Activated CD8-positive, alpha-beta memory T cell treated with anti-CD3 and anti-CD28 coated beads for 4 hours (primary cell): ENCODE results near the gene OTOF.

Experiments
- DNase-seq, 2 donors: peaks; one replicate each; pipeline ENCODE4 v3.0.0-alpha.2; 2020; ENCODE audit warnings: low read depth in 2 of 2

Gene OTOF

DNA sequence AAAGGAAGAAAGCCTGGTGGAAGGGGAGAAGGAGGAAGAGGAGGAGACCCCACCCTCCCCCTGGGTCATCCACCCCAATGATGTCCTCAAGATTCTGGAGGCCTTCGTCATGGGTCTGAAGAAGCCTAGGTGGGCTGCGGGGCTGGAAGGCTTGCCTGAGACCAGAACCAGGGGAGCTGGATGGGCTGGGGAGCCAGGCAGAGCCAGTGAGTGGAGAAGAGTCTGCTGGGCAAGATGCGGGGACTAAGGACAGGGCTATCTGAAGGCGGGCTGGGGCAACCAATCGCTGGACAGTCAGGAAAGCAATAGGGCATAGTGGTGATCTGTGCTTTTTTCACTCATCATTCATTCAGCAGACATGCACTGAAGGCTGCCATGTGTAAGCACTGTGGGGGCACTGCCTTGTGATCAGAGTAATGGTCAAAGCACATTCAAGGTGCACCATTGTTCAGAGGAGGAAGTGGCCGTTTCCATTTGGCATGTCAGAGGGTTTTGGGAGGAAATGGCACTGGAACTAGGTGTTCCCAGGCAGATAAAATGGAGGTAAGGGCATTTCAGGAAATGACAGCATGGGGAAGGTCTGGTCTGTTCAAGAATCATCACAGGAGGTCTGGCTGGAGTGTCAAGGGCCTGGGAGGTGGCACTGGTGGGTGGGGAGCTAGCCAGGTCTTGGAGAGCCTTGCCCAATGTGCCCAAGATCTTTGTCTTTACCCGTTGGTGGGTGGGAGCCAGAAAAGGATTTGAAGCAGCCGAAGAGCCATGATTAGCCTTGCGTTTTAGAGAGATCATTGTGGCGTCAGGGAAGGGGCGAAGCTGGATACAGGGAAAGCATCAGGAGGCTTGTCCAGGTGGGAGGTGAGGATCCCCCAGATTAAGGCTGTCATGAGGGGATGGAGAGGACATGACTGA is 24.2 kb downstream of the OTOF start:
- no peak for DNase-seq

DNA sequence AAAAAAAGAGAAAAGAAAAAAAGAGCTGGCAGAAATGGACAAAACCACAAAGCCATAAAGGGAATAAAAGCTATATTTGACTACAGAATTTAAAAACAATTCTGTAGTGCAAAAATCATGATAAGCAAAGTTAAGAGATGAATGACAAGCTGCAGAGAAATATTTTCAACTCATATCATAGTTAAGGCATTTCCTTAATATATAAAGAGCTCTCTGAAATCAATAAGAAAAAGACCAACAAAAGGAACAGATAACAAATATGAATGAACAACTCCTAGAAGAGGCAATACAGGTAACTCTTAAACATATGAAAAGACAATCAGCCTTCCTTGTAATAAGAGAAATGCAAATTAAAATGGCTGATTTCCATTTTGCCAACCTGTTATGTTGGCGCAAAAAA is 26.2 kb downstream of the OTOF start:
- DNase-seq, result no peak

DNA sequence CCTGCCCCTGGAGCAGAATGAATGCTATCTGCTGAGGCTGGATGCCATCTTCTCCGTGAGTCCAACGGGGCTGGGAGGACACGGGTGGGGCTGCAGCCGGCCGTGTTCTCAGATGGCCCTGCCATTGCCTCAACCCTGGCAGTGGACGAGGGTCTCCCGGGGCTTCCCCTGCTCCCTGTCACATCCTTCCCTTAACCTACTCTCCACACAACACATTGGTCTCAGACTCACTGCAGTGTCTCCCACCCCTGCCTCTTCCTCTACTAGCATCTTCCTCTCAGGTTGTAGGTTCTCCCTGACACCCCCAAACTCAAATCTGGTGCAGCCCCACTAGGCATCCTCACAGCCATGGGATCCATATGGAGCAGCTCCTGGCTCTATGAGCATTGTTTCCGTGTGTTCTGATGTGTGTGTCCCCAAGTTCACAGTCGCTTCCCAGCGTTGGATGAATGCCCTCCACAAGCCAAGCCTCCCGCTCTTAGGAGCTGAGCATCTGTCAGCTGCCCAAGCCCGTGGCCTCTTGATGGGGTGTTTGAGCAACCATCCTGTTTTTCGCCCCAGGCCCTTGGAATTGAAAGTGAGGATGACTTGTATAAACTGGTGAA is 27.8 kb downstream of the OTOF start:
- no peak for DNase-seq

DNA sequence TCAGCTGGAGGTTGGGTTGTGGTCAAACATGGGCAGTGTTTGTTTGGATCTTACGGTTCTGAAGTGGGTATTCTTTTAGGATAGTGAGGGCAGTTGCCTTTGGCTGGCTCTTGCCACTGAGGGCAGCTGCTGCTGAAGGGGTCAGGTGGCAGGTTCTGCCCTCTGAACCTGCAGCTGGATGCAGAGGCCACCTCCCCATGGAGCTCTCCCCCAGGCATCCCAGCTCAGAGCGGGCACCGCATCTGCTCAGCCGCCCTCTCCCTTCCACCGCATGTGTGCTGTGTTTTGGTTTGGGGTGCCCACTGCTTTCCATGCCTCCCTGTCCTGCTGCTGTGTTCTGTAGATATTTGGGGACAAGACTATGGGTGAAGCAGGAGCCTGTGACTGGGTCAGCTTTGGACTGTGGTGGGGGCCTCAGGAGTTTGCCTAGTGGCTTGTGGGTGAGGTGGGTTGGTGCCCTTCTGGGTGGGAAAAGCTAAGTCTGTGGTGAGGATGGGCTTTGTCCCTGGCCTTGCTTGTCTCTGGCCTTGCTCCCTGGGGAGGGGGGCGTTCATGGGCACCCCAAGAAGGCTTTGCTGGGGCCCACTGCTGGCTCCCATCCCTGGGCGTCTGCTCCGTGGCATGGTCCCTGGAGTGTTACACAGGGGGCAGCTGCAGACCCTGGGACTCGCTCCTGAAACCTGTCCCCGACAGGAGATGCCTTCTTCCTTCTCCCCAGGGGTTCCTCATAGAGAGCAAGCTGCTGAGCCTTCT is 28.5 kb downstream of the OTOF start:
- DNase-seq, result no peak

DNA sequence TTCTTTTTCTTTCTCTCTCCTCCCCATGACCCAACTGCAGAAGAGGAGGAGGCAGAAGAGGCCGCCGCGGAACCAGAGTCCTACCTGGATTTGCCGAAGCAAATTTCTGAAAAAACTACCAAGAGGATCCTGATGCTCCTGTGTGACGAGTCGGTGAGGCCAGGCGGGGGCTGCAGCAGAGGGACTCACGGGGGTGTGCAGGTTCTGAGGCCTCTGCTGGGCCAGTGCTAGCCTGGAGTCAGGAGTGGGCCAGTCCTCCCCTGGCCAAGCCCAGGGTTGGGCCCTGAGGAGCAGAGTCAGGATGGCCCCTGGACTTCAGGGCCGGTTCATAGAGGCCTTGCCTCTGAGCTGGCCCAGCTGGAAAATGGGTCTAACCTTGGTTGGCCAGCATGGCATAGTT is 29.3 kb downstream of the OTOF start:
- DNase-seq, result no peak

DNA sequence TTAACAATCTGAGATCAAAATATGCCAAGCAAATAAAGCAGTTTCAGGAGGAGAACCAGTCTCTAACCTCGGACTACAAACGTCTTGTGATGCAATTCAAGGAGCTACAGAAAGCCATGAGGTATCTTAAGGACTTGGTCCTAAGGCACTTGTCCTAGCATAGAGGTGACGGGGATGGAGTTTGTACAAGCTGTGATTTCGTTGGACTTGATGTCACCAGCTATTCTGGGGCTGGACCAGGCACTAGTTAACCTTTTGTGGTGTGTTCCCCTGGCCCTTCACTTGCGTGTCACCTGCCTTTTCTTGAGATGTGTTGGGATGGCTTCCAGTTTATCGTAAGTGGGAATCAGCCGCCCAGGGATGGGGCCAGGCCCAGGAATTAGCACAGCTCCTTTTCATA is 33.7 kb downstream of the OTOF start:
- no peak for DNase-seq

DNA sequence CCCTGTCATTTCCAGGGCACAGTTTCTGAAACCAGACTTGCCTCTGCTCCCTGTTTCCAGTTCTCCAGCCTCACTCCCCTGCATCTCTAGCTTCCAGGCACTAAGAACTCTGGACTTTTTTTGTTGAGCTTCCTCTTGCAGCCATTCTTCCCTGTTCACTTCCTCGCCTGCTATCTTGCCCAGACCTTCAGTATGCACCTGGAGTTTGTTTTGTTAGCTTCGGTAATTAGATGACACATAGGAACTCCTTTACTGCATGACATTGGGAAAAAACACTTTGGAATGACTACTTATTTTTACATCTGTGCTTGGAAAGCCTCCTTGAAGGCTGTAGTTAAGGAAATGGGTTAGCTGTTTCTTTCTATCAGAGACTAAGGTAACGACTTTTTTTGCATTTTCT is 35.2 kb downstream of the OTOF start:
- no peak for DNase-seq

DNA sequence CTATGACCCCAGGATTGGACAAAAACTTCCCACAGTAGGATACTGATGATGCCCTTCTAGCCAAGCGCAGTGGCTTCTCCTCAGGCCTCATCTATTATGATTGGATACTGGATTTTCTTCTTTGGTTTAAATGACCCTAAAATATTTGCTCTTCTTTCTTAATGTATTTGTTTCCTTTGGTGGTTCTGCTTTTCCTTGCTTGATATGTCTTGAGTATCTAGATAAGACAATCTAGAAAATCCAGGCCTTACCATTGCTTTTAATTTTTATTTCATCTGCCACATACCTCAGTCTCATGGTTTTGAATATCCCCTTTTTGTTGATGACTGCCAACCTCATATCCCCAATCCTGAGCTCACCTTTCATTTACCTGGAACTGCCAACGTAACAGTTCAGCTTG is 35.6 kb downstream of the OTOF start:
- no peak for DNase-seq

DNA sequence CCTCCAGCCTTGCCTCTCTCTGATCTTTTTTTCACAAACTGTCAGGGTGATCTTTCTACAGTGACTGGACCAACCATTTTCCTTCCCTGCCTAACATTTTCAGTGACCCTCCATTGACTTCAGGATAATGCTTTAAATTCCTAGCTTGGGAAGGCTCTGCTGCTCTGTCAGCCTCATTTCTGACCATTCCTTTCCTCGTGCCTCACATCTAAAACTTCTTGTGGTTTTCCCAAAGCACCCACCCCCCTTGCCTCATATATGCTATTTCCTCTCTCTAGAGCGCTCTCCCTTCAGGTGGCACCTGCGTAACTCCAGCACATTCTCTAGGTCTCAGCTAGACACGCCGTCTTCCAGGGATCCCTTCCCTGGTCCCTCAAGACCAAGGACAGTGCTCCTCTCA is 39.0 kb downstream of the OTOF start:
- no peak for DNase-seq

DNA sequence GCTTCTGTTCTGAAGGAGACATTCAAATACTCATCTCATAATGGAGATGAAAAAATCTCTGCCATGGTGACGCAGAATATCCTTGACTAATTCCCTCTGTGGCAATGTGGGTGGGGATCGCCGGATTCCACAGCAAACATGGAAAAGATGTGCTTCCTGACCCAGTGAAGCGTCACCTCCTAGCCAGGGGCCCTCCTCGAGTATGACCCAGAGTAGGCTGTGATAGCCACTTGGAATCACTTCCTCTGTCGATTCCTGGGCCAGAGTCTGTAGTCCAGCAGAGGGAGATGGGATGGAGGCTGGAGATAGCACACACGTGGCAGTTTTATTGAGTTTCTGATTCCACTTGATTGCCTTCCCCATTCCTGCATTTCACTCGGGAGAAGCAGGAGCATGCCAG is 39.4 kb downstream of the OTOF start:
- no peak for DNase-seq

DNA sequence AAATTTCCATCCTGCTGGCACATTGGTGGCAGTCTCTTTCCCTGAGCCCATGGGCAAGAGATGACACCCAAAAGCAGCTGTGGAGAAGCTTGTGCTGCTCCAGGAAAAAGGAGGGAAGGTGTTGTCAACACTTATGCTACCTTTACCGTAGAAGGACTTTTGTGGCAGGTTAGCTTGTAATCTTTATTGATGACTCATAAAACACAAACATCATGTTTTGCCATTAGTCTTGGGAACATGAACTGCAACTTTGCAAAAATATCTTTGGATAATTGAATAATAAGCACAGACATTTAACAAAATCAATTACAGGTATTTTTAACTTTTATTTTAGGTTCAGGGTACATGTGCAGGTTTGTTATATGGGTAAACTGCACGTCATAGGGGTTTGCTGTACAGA is 42.8 kb downstream of the OTOF start:
- DNase-seq, result no peak

DNA sequence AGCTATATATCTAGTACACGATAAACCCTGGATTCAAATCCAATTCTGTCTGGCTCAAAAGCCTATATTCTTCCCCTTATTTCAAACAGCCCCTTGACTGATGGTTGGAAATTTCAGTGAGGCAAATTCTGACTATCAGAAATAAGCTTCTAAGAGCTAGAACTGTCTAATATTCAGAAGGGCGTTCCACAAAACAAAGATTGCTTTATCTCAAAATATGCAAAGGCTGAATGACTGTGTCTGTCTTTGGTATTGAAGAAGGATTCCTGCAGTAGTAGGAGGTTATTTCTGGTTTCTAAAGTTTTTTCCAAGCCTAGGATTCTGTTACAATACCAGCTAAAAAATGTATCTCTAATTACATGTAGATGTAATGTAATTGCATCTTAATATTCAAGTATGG is 45.1 kb downstream of the OTOF start:
- no peak for DNase-seq

DNA sequence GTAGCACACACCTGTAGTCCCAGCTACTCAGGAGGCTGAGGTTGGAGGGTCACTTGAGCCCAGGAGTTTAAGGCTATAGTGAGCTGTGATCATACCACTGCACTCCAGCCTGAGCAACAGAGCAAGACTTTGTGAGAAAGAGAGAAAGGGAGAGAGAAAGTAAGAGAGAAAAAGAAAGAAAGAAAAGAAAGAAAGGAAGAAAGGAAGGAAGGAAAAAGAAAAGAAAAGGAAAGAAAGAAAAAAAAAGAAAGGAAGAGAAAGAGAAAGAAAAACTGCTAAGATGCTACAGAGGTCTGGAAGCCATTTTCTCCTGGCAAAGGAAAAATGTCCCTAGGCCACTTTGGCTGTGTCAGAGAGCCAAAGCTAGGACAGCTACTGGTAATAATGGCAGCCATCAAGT is 45.6 kb downstream of the OTOF start:
- DNase-seq, result no peak

DNA sequence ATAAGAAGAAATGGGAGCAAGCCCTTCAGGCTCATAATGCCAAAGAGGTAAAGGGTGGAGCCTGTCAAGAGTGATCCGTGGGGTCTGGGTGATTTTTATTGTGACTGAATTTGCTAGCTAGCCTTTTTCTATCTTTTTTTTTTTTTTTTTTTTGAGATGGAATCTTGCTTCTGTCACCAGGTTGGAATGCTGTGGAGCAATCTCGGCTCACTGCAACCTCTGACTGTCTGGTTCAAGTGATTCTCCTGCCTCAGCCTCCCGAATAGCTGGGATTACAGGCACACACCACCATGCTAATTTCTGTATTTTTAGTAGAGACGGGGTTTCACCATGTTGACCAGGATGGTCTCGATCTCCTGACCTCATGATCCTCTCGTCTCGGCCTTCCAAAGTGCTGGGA is 47.1 kb downstream of the OTOF start:
- DNase-seq, result no peak

DNA sequence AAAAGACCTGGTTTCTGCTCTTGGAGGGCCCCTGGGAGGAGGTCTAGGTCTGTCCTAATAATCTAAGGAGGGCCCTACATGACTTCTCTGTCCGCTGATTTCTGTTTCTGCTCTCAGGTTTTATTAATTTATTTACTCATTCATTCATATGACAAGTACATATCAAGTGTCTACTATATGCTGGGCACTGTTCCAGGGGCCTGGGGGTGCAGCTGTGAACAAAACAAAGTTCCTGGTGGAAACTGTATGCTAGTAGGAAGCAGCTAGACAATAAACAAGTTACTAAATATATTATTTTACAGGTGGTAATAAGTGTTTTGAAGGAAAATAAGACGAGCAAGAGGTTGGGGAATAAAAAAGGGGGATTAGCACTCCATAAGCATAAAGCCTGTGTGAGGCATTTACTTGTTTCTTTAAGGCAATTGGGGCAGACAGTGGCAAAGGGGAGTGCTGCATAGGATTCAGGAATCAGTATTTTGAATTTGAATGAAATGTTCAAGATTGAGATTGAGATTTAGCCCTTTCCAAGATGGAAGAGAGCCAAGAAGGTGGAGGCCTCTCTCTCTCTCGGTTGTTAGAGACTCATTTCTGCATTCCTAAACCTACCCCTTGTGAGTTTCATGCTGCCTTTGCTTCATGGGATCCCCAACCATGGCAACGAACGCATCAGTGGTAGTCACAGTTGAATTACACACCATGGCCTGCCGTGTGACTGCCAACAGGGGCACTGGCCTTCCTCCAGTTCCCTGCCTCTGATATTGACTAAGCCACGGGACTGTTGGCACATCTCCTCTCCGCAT is 47.9 kb downstream of the OTOF start:
- no peak for DNase-seq

DNA sequence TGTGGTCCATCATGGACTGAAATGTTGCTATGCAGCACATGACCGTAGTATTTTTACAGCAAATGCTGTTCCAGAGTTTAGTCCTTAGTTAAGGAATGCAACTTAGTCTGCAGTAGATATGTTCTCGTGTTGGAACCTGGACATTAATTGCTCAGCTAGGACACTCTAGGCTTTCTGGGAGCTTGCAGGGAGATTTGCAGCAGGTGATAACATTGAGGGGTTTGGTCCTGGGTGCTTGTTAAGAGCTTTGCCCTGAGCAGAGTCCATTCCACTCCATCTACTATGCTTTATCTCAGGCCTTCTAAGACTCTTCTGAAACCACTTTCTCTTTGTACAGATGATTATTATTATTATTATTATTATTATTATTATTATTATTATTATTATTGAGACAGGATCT is 49.1 kb downstream of the OTOF start:
- no peak for DNase-seq

DNA sequence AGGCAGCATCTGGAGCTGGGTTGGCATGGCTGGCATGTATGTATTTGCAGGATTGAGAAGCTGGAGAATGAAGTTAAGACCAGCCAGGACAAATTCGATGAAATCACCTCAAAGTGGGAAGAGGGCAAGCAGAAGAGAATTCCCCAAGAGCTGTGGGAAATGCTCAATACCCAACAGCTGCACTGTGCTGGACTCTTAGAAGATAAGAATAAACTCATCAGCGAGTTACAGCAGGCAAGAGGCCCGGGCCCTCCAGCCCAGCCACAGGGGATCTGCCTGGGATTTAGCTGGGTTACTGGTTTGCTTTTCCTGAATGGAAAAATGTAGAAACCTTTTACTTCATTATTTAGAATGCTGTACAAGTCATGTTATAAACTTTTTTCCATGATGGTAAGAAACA is 53.7 kb downstream of the OTOF start:
- DNase-seq, result no peak

DNA sequence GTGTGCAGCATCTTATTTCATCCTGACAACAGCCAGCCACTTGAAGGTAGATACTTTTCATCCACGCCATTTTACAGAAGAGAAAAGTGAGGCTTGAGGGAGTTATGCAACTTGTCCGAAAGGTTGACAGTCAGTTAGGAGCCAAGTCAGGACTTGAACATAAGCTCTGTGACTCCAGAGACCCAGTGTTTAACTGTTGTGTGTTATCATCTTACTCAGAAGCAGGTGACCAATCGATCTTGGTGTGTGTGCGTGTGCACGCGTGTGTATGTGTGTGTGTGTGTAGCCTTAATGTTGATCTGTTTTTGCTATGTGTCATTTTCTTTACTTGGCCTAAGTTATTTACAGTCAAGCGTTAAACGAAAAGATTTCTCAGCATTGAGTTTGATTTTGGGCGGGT is 54.2 kb downstream of the OTOF start:
- DNase-seq, result no peak

DNA sequence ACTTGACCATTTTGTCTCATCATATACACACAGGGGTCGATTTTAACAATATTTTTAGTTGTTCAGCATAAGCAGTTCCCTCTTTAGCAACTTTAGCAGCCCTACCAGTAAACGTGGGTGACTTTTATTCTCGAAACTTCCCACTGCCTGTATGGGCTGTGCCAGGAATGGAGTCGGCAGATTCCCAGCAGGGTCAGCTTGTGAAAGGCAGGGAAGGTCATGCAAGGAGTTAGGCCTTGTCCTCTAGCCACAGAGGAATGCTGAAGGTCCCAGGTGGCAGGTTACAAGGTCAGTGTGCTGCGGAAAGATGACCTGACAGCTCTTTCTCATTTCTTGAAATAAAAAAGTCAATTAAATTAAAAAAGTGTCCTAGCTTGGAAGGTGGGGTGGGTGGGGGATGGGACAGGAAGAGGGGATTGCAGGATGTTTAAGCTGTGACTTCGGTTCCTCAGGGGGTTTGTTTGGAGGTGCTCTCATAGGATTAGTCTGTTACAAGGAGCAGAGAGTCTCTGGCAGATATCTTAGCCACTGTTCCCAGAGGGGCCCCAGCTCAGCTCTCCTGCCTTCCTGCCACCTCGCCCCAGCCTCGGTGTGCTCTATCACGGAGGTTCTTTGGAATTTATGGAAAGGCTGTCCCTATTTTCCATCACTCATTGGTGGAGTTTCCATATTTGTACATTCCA is 54.8 kb downstream of the OTOF start:
- no peak for DNase-seq

DNA sequence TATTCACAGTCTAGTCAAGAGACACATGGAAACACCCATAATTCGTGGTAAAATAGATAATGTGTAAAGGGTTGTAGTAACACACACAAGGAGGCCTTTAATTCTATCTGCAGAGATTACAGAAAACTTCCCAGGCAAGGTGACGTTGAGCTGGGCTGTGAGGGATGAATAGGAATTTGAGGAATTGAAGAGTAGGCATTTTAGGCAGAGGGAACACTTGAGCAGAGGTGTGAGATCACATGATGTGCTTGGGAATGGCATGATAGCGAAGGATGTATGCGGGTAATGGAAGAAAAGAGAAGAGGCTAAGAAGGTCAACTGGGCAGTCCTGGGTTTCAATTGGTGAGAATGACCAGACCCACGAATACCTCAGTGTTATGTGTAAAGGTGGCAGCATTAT is 56.0 kb downstream of the OTOF start:
- no peak for DNase-seq

DNA sequence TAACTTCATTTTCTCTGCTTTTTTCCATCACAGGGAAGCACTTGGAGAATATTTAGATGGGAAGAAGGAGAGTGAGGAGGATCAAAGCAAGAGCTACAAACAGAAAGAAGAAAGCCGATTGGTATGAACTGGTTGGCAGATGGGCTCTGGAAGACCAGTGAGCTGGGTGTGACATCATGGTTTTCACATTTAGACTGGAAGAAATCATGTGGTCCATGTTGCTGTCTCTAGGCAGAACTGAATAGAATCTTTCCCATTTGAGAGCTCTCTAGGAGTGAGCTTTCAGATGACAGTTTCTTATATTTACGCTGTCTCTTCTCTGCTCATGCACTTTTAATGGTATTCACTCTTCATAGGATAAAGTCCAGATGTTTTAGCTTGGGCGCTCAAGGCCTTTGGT is 63.6 kb downstream of the OTOF start:
- no peak for DNase-seq
